IPS-15b (cell line): ENCODE results near the gene CCDC63.

Experiments used
- H3K27me3 ChIP-seq: one replicate; pipeline ENCODE4 v1.6.1; 2013; ENCODE audit warnings: low read length; ENCODE audit not compliant: control insufficient read depth, insufficient read depth
- H3K36me3 ChIP-seq: one replicate; pipeline ENCODE4 v1.6.1; 2013; ENCODE audit warnings: low read length; ENCODE audit not compliant: control insufficient read depth, insufficient read depth
- H3K4me1 ChIP-seq: one replicate; pipeline ENCODE4 v1.6.1; 2013; ENCODE audit warnings: mild to moderate bottlenecking, low read length; ENCODE audit not compliant: control insufficient read depth, insufficient read depth
- H3K4me3 ChIP-seq: one replicate; pipeline ENCODE4 v1.5.1; 2013; ENCODE audit warnings: low read depth, low read length
- H3K9ac ChIP-seq: one replicate; pipeline ENCODE4 v1.6.1; 2013; ENCODE audit warnings: low read depth, mild to moderate bottlenecking, low read length
- H3K9me3 ChIP-seq: one replicate; pipeline ENCODE4 v1.6.1; 2013; ENCODE audit warnings: mild to moderate bottlenecking, low read length; ENCODE audit not compliant: control insufficient read depth, insufficient read depth

The CCDC63 gene

DNA sequence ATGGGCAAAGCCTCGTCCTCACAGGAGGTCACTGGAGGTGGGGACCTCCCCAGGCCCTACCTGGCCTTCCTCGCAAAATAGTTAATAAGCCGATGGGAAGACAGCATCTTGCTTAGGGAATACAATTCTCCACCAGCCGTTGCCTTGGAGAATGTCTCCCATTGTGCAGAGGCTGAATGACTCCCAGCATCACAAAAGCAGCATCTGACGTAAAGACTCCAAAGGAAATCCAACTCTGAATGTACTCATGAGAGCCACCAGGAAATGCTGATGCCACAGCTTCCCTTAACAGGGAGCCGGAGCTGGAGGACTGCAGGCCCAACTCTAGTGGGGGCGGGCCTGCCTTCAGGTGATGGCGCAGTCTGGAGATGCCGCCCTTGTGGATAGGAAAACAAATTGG is 15.5 kb downstream of the CCDC63 start:
- H3K4me1 ChIP-seq: peaks cover 14% of the 10 kb centered on the region
- no peak overlapping the region for H3K4me3 ChIP-seq
- no peaks in the 10 kb centered on the region for H3K36me3 ChIP-seq
- no peaks in the 10 kb centered on the region for H3K27me3 ChIP-seq
- no peaks in the 10 kb centered on the region for H3K9me3 ChIP-seq
- H3K9ac ChIP-seq: no peak overlapping the region

DNA sequence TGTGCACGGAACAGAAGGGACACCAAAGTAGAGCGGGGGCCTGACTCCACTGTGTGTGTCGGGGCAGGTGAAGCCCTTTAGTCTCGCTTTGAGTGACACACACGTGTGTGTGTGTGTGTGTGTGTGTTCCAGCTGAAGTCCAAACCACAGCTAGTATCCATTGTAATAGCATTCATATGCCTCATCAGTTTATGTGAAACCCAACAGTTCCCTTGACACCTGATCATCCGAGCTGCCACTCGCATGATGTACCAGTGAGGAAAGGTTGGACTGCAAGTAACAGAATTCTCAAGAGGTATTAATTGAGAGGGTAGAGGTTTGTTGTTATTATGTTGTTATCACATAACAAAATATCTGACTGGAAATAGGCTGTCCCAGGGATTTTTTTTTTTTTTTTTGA is 16.4 kb downstream of the CCDC63 start:
- Histone ChIP-seq H3K4me1 (peaks cover 10% of the 10 kb centered on the region), H3K9ac (no peak overlapping the region), H3K27me3 (no peaks in the 10 kb centered on the region), H3K9me3 (no peaks in the 10 kb centered on the region), H3K4me3 (no peak overlapping the region), H3K36me3 (no peaks in the 10 kb centered on the region)

DNA sequence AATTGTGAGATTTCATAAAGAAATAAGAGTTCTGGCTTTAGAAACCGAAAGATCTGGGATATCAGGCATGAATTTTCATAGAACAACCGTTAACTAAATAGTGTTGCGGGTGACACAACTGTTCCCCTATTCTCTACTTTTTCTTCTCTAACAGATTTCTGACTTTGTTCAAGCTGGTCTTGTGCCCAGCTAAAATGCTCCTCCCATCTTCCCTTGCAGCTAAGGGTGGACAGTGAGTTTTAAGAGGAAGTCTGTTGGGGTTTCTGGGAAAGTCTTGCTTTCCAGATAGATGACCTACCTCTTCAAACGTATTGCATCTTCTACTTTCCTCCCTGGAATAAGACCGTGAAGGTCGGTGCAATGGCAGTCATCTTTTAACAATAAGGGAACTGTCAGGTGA is 18.7 kb downstream of the CCDC63 start:
- H3K9me3 ChIP-seq: no peaks in the 10 kb centered on the region
- H3K36me3 ChIP-seq: no peaks in the 10 kb centered on the region
- no peak overlapping the region for H3K9ac ChIP-seq
- H3K27me3 ChIP-seq: no peaks in the 10 kb centered on the region
- H3K4me1 ChIP-seq: peaks cover 6% of the 10 kb centered on the region
- H3K4me3 ChIP-seq: no peak overlapping the region

GRCh38 chr12:110869026-110869425 is 22.2 kb downstream of the CCDC63 start:
- H3K4me1 ChIP-seq: no peaks in the 10 kb centered on the region
- no peak overlapping the region for H3K9ac ChIP-seq
- H3K36me3 ChIP-seq: no peaks in the 10 kb centered on the region
- no peaks in the 10 kb centered on the region for H3K27me3 ChIP-seq
- H3K9me3 ChIP-seq: no peaks in the 10 kb centered on the region
- H3K4me3 ChIP-seq: no peak overlapping the region

GRCh38 chr12:110869803-110870202 is 23.0 kb downstream of the CCDC63 start:
- H3K36me3 ChIP-seq: no peaks in the 10 kb centered on the region
- no peaks in the 10 kb centered on the region for H3K27me3 ChIP-seq
- no peak overlapping the region for H3K4me3 ChIP-seq
- H3K9ac ChIP-seq: no peak overlapping the region
- no peaks in the 10 kb centered on the region for H3K9me3 ChIP-seq
- H3K4me1 ChIP-seq: no peaks in the 10 kb centered on the region

DNA sequence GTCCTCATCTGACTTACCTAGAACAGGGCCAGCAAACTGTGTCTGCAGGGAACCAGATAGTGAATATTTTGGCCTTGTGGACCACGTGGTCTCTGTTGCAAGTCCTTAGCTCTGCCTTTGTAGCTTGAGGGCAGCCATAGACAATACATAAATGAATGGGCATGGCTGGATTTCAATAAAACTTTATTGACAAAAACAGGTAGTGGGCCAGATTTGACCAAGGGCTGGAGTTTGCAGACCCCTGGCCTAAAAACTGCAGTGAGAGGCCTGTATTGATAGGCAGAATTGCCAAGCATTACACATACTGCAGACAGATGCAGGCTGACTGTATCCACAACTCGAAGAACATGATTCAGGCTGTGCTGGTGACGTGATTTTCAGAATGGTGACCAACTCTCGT is 25.3 kb downstream of the CCDC63 start:
- H3K9me3 ChIP-seq: no peaks in the 10 kb centered on the region
- no peaks in the 10 kb centered on the region for H3K36me3 ChIP-seq
- H3K4me1 ChIP-seq: no peaks in the 10 kb centered on the region
- no peak overlapping the region for H3K9ac ChIP-seq
- H3K4me3 ChIP-seq: no peak overlapping the region
- no peaks in the 10 kb centered on the region for H3K27me3 ChIP-seq

GRCh38 chr12:110874351-110874750 is 27.6 kb downstream of the CCDC63 start:
- Histone ChIP-seq H3K4me1 (no peaks in the 10 kb centered on the region), H3K9ac (no peak overlapping the region), H3K9me3 (no peaks in the 10 kb centered on the region), H3K4me3 (no peak overlapping the region), H3K27me3 (no peaks in the 10 kb centered on the region), H3K36me3 (no peaks in the 10 kb centered on the region)

DNA sequence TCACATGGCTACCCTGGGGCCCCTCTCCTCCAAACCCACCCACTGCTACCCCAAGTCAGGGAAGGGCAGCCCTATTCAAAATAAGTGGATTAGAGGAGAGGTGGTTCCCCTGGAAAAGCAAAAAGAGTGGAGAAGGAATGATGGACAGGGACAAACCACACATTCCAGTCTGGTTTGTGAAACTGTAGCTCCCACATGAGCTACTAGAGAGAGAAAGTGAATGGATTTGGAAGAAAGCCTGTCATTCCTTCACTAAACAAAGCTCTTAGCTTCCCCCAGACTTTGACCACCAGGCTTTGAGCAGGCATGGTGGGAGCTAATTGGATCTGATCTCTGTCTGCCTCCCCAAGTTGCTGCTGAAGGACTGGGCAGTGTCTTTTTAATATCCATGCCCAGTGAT is 28.0 kb downstream of the CCDC63 start:
- Histone ChIP-seq H3K4me3 (no peak overlapping the region), H3K27me3 (no peaks in the 10 kb centered on the region), H3K9me3 (no peaks in the 10 kb centered on the region), H3K9ac (no peak overlapping the region), H3K4me1 (no peaks in the 10 kb centered on the region), H3K36me3 (no peaks in the 10 kb centered on the region)

DNA sequence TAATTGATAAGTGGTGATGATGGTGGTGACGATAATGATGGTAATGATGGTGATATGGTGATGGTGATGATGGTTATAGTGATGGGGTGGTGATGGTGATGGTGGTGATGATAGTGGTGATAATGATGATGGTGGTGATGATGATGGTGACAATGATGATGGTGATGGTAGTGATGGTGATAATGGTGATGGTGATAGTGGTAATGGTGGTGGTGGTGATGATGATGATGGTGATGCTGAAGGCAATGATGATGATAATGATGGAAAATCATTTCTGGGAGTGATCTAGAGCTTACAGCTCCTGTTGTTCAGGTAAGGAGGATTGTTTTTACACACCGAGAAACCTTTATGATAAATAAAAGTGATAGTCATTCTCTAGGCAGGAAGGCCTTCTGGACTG is 33.9 kb downstream of the CCDC63 start:
- H3K36me3 ChIP-seq: no peaks in the 10 kb centered on the region
- no peaks in the 10 kb centered on the region for H3K9me3 ChIP-seq
- H3K4me1 ChIP-seq: no peaks in the 10 kb centered on the region
- no peaks in the 10 kb centered on the region for H3K27me3 ChIP-seq
- no peak overlapping the region for H3K4me3 ChIP-seq
- H3K9ac ChIP-seq: no peak overlapping the region

- H3K9ac ChIP-seq: no peak overlapping the region
- H3K4me1 ChIP-seq: no peaks in the 10 kb centered on the region
- no peaks in the 10 kb centered on the region for H3K36me3 ChIP-seq
- H3K27me3 ChIP-seq: no peaks in the 10 kb centered on the region
- H3K4me3 ChIP-seq: no peak overlapping the region
- H3K9me3 ChIP-seq: no peaks in the 10 kb centered on the region
Observed at GRCh38 chr12:110883251-110883650, 36.5 kb downstream of the CCDC63 start.

- H3K9me3 ChIP-seq: no peaks in the 10 kb centered on the region
- no peaks in the 10 kb centered on the region for H3K36me3 ChIP-seq
- H3K4me3 ChIP-seq: no peak overlapping the region
- H3K9ac ChIP-seq: no peak overlapping the region
- H3K4me1 ChIP-seq: no peaks in the 10 kb centered on the region
- no peaks in the 10 kb centered on the region for H3K27me3 ChIP-seq
Observed at GRCh38 chr12:110885152-110885840, 38.5 kb downstream of the CCDC63 start.

DNA sequence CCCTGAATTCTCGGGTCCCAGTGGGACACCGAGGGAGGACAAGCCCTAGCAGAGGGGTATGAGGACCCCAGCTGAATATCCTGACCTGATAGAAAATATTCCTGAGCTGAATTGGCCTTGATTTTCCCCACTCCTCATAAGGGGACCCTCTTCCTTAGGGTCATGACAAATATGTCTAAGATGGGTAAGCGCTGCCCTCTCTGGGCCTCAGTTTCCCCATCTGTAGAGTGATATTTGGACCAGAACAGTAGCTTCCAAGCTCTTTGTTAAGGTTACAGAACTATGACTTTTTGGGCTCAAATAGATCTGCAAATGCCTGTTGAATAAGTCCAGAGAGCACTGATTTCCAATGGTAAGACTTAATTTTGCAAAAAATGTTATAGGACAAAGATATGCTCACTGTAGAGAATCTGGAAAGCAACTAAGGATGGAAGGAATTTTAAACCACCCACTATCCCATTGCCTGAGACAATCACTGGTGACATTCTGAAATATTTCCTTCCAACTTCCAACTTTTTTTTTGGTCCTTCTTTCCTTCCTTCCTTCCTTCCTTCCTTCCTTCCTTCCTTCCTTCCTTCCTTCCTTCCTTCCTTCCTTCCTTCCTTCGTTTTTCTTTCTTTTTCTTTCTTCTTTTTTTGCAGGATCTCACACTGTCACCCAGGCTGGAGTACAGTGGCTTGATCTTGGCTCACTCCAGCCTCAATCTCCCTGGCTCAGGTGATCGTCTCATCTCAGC is 41.6 kb downstream of the CCDC63 start:
- H3K36me3 ChIP-seq: no peaks in the 10 kb centered on the region
- no peak overlapping the region for H3K4me3 ChIP-seq
- H3K4me1 ChIP-seq: no peaks in the 10 kb centered on the region
- no peaks in the 10 kb centered on the region for H3K9me3 ChIP-seq
- no peaks in the 10 kb centered on the region for H3K27me3 ChIP-seq
- no peak overlapping the region for H3K9ac ChIP-seq
